ENCODE data around the gene HMGB4. TPM values are rescaled to one million over a fixed set of nuclear protein-coding genes. Genes with fewer than 3 reads are reported as not detected.

HMGB4 gene
- total RNA-seq: not detected

GRCh38 chr1:33863779-33864178 is at the start of gene HMGB4:
Gene HMGB4, plus strand, starts transcription at chr1:33864079. Its CDS starts 113 bp downstream, at chr1:33864192.
- intact Hi-C loops (cut with DNase I; ENCODE audit: low total_unique reads) (no loop called here), in situ Hi-C loops (cut with MboI; ENCODE audit: low sequenced_read_pairs in 4 of 4) (no loop called here)
- Histone ChIP-seq H3K4me3 (no peak within 1 kb of the TSS), H3K27me3 (no peaks in the 10 kb centered on the region), H3K27ac (no peak within 1 kb of the TSS), H3K9me3 (no peaks in the 10 kb centered on the region), H3K36me3 (no peaks in the 10 kb centered on the region), H3K4me1 (no peaks in the 10 kb centered on the region)
- no peak for TF ChIP-seq POLR2A (IDR thresholded peaks at IDR 0.05)
- TF ChIP-seq CTCF (IDR thresholded peaks at IDR 0.05 in 4 of 5, conservative IDR thresholded peaks at IDR 0.05 in 1 of 5): no peak
- DNase-seq (no peak), ATAC-seq (no peak)

- Histone ChIP-seq H3K9me3 (no peaks in the 10 kb centered on the region), H3K27ac (no peak overlapping the region)
Measured at GRCh38 chr1:33814166-33814565, 49.7 kb upstream of the HMGB4 start.

GRCh38 chr1:33815061-33815460 is 48.8 kb upstream of the HMGB4 start:
- Histone ChIP-seq H3K4me3 (no peak overlapping the region), H3K4me1 (no peaks in the 10 kb centered on the region), H3K27me3 (no peaks in the 10 kb centered on the region), H3K27ac (no peak overlapping the region), H3K36me3 (no peaks in the 10 kb centered on the region), H3K9me3 (no peaks in the 10 kb centered on the region)
- TF ChIP-seq POLR2A (IDR thresholded peaks at IDR 0.05) (no peak), CTCF (IDR thresholded peaks at IDR 0.05 in 4 of 5, conservative IDR thresholded peaks at IDR 0.05 in 1 of 5) (no peak)
- in situ Hi-C loops (cut with MboI; ENCODE audit: low sequenced_read_pairs in 4 of 4): no loop called here
- ATAC-seq: no peak
- DNase-seq: no peak
- intact Hi-C loops (cut with DNase I; ENCODE audit: low total_unique reads): no loop called here

More at GRCh38 chr1:33814166-33814565, 49.7 kb upstream of the HMGB4 start:
- Histone ChIP-seq H3K4me1 (no peaks in the 10 kb centered on the region), H3K36me3 (no peaks in the 10 kb centered on the region), H3K27me3 (no peaks in the 10 kb centered on the region), H3K4me3 (no peak overlapping the region)
- ATAC-seq (no peak), DNase-seq (no peak)
- TF ChIP-seq CTCF (IDR thresholded peaks at IDR 0.05 in 4 of 5, conservative IDR thresholded peaks at IDR 0.05 in 1 of 5) (no peak), POLR2A (IDR thresholded peaks at IDR 0.05) (no peak)
- intact Hi-C loops (cut with DNase I; ENCODE audit: low total_unique reads): no loop called here
- in situ Hi-C loops (cut with MboI; ENCODE audit: low sequenced_read_pairs in 4 of 4): no loop called here

- Histone ChIP-seq H3K4me3 (no peak overlapping the region), H3K27me3 (no peaks in the 10 kb centered on the region), H3K4me1 (no peaks in the 10 kb centered on the region), H3K36me3 (no peaks in the 10 kb centered on the region), H3K9me3 (no peaks in the 10 kb centered on the region), H3K27ac (no peak overlapping the region)
- in situ Hi-C loops (cut with MboI; ENCODE audit: low sequenced_read_pairs in 4 of 4) (no loop called here), intact Hi-C loops (cut with DNase I; ENCODE audit: low total_unique reads) (no loop called here)
- ATAC-seq (no peak), DNase-seq (no peak)
- TF ChIP-seq CTCF (IDR thresholded peaks at IDR 0.05 in 4 of 5, conservative IDR thresholded peaks at IDR 0.05 in 1 of 5) (no peak), POLR2A (IDR thresholded peaks at IDR 0.05) (no peak)
Measured at GRCh38 chr1:33818071-33818470, 45.8 kb upstream of the HMGB4 start.

GRCh38 chr1:33819290-33819912 is 44.5 kb upstream of the HMGB4 start:
- no peak for DNase-seq
- intact Hi-C loops (cut with DNase I; ENCODE audit: low total_unique reads) (no loop called here), in situ Hi-C loops (cut with MboI; ENCODE audit: low sequenced_read_pairs in 4 of 4) (no loop called here)
- no peak for ATAC-seq
- no peak overlapping the region for H3K27ac ChIP-seq
- TF ChIP-seq POLR2A (IDR thresholded peaks at IDR 0.05) (no peak), CTCF (IDR thresholded peaks at IDR 0.05 in 4 of 5, conservative IDR thresholded peaks at IDR 0.05 in 1 of 5) (no peak)
- no peaks in the 10 kb centered on the region for H3K36me3 ChIP-seq
- H3K4me3 ChIP-seq: no peak overlapping the region
- H3K27me3 ChIP-seq: no peaks in the 10 kb centered on the region
- H3K9me3 ChIP-seq: no peaks in the 10 kb centered on the region
- no peaks in the 10 kb centered on the region for H3K4me1 ChIP-seq
